C4-2B (cell line): ENCODE measurements around the gene OTULIN.

ENCODE experiments used
- H3K27ac ChIP-seq: fragments of 450-650 bp; 2 replicates; pipeline ENCODE4 v1.5.1; 2017
- ZFX ChIP-seq: fragments of 450-650 bp; IDR thresholded peaks from 2 replicates; pipeline ENCODE4 v1.6.1; 2017
- TF ChIP-seq, protein P1 (sequence below): fragments of 450-650 bp; conservative IDR thresholded peaks from 2 replicates; pipeline ENCODE4 v1.5.1; 2017; ENCODE audit warnings: mild to moderate bottlenecking

The OTULIN gene

DNA sequence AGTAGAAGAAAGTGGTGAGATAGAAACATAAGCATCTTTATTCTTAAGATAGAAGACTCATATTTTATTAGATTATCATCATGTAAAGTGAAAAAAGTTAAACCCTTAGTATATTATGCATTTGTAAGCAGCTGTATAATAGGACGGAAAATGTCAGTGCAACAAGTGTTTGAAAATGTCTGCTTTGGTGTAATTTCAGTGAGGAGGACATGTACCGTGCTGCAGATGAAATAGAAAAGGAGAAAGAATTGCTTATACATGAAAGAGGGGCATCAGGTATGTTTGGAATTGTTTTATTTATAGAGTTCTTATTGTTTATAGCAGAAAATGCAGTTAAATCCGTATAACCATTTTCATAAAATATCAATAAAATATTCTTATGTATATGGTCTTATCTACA lies 8.9 kb downstream of the OTULIN start:
- TF ChIP-seq ZFX: no peak
- TF ChIP-seq, protein P1, sequence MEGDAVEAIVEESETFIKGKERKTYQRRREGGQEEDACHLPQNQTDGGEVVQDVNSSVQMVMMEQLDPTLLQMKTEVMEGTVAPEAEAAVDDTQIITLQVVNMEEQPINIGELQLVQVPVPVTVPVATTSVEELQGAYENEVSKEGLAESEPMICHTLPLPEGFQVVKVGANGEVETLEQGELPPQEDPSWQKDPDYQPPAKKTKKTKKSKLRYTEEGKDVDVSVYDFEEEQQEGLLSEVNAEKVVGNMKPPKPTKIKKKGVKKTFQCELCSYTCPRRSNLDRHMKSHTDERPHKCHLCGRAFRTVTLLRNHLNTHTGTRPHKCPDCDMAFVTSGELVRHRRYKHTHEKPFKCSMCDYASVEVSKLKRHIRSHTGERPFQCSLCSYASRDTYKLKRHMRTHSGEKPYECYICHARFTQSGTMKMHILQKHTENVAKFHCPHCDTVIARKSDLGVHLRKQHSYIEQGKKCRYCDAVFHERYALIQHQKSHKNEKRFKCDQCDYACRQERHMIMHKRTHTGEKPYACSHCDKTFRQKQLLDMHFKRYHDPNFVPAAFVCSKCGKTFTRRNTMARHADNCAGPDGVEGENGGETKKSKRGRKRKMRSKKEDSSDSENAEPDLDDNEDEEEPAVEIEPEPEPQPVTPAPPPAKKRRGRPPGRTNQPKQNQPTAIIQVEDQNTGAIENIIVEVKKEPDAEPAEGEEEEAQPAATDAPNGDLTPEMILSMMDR: no peak
- H3K27ac ChIP-seq: no peak overlapping the region

DNA sequence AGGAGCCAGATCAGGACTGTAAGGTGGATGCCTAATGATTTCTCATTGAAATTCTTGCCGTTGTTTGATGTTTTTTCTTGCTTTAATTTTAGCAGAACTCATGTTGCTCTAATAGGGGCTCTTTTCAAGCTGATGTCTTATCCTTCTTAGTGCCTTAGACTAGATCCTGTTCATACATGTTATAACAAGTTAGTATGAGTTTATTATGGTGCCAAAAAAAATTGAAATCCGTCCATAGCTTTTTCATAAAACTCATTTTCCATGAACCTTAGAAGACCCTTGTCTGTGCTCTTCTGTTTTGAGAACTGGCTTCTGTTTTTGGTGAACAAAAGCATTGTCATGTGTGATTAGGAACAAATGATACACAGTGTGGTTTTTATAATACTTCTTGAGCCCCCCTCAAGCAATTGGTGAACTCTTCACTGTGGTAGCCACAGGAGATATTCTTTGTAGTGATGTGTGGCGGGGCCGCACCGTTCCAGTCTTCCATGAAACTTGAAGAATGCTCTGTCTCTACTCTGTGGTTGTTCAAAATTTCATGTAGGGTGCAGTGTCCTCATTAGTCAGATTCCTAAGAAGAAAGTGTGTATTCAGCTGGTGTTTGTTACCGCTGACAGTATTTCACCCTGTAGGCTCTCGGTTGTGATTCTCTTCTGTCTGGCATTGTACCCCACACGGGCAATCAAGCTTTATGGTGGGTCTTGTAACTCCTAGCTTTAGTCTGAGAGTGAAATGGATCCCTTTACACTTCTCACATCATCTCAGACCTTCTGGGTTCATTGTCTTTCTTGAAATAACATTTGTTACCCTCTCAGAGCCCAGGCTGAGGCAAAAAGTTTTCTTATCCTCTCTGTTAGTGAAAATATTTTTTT lies 10.7 kb downstream of the OTULIN start:
- TF ChIP-seq ZFX: no peak
- TF ChIP-seq, protein P1: no peak
- no peak overlapping the region for H3K27ac ChIP-seq

DNA sequence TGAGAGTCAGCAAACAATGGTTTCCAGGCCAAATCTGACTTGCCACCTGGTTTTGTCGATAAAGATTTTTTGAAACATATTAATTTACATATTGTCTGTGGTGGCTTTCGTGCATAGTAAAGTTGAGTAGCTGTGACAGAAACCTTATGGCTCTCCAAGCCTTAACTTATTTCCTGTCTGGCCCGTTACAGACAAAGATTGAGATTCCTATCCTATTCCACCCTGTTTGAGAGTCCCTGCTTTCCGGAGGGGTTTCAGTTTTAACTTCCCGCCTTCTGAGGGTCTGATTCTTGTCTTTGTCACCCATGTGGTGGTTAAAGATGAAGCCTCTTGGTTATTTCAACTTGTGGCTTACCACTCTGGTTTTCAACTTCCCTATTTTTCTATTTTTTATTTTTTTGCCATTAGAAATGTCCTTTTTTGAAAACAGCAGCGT lies 11.4 kb downstream of the OTULIN start:
- H3K27ac ChIP-seq: no peak overlapping the region
- no peak for TF ChIP-seq ZFX
- TF ChIP-seq, protein P1: no peak

DNA sequence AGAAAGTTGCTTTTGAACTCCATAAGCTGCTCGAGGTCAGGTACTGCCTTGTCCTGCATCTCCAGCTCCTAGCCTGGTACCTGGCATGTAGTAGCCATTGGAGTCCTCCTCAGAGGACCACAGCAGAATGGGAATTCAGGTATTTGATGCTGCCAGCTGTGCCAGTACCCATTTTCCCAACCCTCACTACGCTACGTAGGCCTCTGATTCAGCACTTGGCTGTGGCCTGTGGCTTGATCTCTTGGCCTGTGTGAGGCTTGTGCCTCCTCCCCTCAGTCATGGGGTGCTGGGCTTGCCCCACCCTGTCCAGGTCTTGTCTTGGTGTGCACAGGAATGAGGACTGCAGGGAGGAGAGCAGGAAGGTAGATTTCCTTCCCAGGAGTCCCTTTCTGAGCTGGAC lies 11.8 kb downstream of the OTULIN start:
- TF ChIP-seq ZFX: no peak
- TF ChIP-seq, protein P1: no peak
- no peak overlapping the region for H3K27ac ChIP-seq

DNA sequence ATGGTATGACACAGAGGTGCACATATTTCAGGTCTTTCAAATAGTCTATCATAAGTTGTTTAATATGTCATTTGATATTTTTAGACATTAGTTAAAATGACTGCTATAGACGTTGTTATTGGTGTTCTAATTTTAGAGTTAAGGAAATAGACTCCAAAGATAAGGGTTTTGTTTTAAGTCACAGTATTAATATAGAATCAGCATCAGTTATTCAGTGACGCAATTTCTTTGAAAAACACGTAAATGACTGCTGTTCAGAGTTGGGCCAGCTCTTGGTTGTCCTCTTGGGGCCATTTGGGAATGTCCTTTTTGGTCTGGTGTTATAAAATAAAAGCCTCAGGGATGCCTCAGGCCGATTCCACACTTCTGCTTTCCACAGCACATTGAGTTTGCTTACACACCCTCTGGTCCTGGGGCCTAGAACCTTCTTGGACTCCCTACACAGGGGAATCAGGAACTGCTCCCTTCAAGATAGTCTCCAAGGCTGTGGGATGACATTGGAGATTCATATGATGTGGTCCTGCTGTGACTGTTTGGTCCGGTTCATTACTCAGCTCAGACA lies 14.3 kb downstream of the OTULIN start:
- TF ChIP-seq, protein P1: no peak
- TF ChIP-seq ZFX: no peak
- no peak overlapping the region for H3K27ac ChIP-seq

DNA sequence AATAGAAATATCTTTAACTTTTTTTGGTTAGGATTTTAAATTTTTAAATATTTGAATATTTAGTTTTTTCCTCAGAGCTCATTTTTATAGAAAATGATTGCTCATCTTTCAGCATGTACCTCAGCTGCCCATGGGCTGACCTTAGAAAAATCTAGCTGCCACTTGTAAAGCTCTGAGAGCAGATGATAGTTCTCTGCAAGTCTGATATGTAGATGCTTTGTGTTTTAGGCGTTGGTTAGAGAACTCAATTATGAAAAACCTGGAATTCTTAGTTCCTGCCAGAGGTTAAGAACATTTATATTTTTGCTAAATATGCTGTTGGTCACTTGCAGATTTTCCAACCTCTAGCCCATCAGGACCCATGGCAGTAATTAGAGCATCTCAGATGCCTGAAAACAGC lies 15.1 kb downstream of the OTULIN start:
- H3K27ac ChIP-seq: no peak overlapping the region
- no peak for TF ChIP-seq ZFX

DNA sequence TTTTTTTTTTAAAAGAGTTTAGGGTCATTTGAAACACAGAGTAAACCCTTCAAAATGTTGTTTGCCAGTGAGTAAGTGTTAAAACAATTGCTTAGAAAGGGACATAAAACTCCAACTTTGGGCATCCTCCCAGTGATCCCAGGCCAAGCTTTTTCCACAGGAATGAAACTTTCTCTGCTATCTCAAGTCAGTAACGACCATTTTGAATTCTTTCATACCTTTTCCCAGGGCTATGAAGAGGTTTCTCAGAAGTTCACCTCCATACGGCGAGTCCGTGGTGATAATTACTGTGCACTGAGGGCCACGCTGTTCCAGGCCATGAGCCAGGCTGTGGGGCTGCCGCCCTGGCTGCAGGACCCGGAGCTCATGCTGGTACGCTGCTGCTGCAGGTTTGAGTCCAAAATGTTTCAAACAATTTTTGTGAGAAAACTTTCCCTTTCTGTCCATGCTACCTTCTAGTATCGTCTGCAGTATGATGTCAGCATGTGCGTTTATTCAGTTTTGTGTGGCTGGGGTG lies 16.8 kb downstream of the OTULIN start:
- no peak overlapping the region for H3K27ac ChIP-seq
- TF ChIP-seq ZFX: no peak
- TF ChIP-seq, protein P1: no peak
